Measurements from ENCODE around the gene MSL3B.

MSL3B gene

GRCh38 chr2:233844064-233844807 is 23.9 kb downstream of the MSL3B start:
- intact Hi-C loops (cut with micrococcal nuclease), result no loop called here

GRCh38 chr2:233841183-233841582 is 27.0 kb downstream of the MSL3B start:
- no peak overlapping the region for H3K27ac ChIP-seq (replicated peaks)
- no peak for DNase-seq
- no peaks in the 10 kb centered on the region for H3K36me3 ChIP-seq
- H3K4me3 ChIP-seq, result no peak overlapping the region
- no peaks in the 10 kb centered on the region for H3K9me3 ChIP-seq (replicated peaks)
- H3K27me3 ChIP-seq (ENCODE audit: low read depth), result no peaks in the 10 kb centered on the region
- intact Hi-C loops (cut with micrococcal nuclease), result no loop called here
- no peaks in the 10 kb centered on the region for H3K4me1 ChIP-seq
- no peak for TF ChIP-seq CTCF (IDR thresholded peaks at IDR 0.05; ENCODE audit: borderline replicate concordance)

More at GRCh38 chr2:233844064-233844807, 23.9 kb downstream of the MSL3B start:
- H3K27ac ChIP-seq (replicated peaks), result no peak overlapping the region
- H3K4me3 ChIP-seq, result no peak overlapping the region
- no peaks in the 10 kb centered on the region for H3K36me3 ChIP-seq
- TF ChIP-seq CTCF (IDR thresholded peaks at IDR 0.05; ENCODE audit: borderline replicate concordance), result no peak
- no peaks in the 10 kb centered on the region for H3K9me3 ChIP-seq (replicated peaks)
- peaks cover 16% of the 10 kb centered on the region for H3K27me3 ChIP-seq (ENCODE audit: low read depth)
- no peak for DNase-seq
- no peaks in the 10 kb centered on the region for H3K4me1 ChIP-seq

DNA sequence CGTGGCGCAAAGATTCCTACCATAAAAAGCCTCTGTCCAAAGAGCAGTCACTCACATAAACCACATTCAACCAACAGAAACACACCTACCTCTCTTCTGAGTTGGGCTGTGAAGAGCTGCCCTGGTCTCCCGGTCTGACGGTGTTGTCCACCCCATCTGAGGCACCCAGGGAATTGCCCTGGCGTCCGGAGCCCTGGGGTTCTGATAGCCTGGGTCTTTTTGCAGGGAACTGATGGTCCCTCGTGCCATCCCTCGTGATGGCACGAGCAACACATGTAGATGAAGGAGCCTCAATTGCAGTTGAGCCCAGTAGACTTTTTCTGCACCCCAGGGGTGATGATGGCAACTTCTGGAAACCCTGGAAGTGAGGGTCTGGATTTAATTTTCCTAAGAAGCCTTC is 27.7 kb downstream of the MSL3B start:
- H3K36me3 ChIP-seq, result no peaks in the 10 kb centered on the region
- no peak for DNase-seq
- no peak for TF ChIP-seq CTCF (IDR thresholded peaks at IDR 0.05; ENCODE audit: borderline replicate concordance)
- no peaks in the 10 kb centered on the region for H3K4me1 ChIP-seq
- H3K4me3 ChIP-seq, result no peak overlapping the region
- intact Hi-C loops (cut with micrococcal nuclease), result no loop called here
- no peaks in the 10 kb centered on the region for H3K27me3 ChIP-seq (ENCODE audit: low read depth)
- no peak overlapping the region for H3K27ac ChIP-seq (replicated peaks)
- H3K9me3 ChIP-seq (replicated peaks), result no peaks in the 10 kb centered on the region

GRCh38 chr2:233839447-233839820 is 28.8 kb downstream of the MSL3B start:
- intact Hi-C loops (cut with micrococcal nuclease), result no loop called here
- no peak overlapping the region for H3K27ac ChIP-seq (replicated peaks)
- no peak for DNase-seq
- H3K27me3 ChIP-seq (ENCODE audit: low read depth), result no peaks in the 10 kb centered on the region
- no peaks in the 10 kb centered on the region for H3K9me3 ChIP-seq (replicated peaks)
- no peaks in the 10 kb centered on the region for H3K4me1 ChIP-seq
- H3K4me3 ChIP-seq, result no peak overlapping the region
- H3K36me3 ChIP-seq, result no peaks in the 10 kb centered on the region
- no peak for TF ChIP-seq CTCF (IDR thresholded peaks at IDR 0.05; ENCODE audit: borderline replicate concordance)

GRCh38 chr2:233838726-233839446 is 29.3 kb downstream of the MSL3B start:
- Histone ChIP-seq H3K27ac (replicated peaks) (no peak overlapping the region), H3K36me3 (no peaks in the 10 kb centered on the region), H3K4me3 (no peak overlapping the region), H3K9me3 (replicated peaks) (no peaks in the 10 kb centered on the region), H3K4me1 (no peaks in the 10 kb centered on the region), H3K27me3 (ENCODE audit: low read depth) (no peaks in the 10 kb centered on the region)
- no peak for DNase-seq
- intact Hi-C loops (cut with micrococcal nuclease), result no loop called here
- no peak for TF ChIP-seq CTCF (IDR thresholded peaks at IDR 0.05; ENCODE audit: borderline replicate concordance)

Measured in left ventricle myocardium inferior (tissue), 1 donor.